PC-9 (cell line): Measurements from ENCODE around the gene MTMR10.

Source experiments
- EZH2 ChIP-seq: fragments of 200-600 bp; sonication (generic); IDR thresholded peaks from 2 replicates; pipeline ENCODE4 v1.8.0; 2017; ENCODE audit warnings: antibody characterized with exemption, low read depth
- TF ChIP-seq, protein P1 (sequence below): fragments of 200-600 bp; sonication (generic); conservative IDR thresholded peaks from 2 replicates; pipeline ENCODE4 v1.6.1; 2017; ENCODE audit warnings: mixed run types, antibody characterized with exemption, mild to moderate bottlenecking, moderate library complexity

DNA sequence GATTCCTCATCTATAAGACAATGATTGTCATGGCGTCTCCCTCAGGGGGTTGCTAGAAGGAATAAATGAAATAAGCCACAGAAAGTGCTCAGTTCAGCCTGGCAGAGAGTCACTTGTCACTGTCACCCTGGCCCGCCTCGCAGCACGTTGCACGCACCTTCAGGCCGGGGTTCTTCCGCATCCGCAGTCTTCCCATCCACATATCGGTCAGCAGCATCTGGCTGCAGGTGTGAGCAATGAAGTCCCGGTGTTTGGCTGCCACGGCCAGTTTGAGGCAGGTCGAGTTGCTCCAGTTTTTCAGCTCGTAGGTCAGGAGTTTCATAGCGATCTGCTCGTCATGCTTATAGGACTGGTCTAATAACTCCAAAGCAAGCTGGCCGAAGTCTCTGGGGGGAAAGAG, 48.5 kb upstream of the MTMR10 start:
- TF ChIP-seq, protein P1, sequence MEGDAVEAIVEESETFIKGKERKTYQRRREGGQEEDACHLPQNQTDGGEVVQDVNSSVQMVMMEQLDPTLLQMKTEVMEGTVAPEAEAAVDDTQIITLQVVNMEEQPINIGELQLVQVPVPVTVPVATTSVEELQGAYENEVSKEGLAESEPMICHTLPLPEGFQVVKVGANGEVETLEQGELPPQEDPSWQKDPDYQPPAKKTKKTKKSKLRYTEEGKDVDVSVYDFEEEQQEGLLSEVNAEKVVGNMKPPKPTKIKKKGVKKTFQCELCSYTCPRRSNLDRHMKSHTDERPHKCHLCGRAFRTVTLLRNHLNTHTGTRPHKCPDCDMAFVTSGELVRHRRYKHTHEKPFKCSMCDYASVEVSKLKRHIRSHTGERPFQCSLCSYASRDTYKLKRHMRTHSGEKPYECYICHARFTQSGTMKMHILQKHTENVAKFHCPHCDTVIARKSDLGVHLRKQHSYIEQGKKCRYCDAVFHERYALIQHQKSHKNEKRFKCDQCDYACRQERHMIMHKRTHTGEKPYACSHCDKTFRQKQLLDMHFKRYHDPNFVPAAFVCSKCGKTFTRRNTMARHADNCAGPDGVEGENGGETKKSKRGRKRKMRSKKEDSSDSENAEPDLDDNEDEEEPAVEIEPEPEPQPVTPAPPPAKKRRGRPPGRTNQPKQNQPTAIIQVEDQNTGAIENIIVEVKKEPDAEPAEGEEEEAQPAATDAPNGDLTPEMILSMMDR: no peak
- no peak for TF ChIP-seq EZH2
